IgD-negative memory B cell (primary cell): Measurements from ENCODE around the gene KRT80. TPM values are rescaled to one million over a fixed set of nuclear protein-coding genes. Genes with fewer than 3 reads are reported as not detected.
A peak's percentile ranks its signal among the peaks of the same experiment; 100 is the strongest.

Experiments
- H3K27ac Mint-ChIP-seq, 3 donors: one replicate each; pipeline ENCODE4 v1.8.0; 2020 to 2022; ENCODE audit warnings: mild to moderate bottlenecking in 3 of 3, mixed read lengths in 3 of 3, moderate library complexity in 1 of 3
- H3K27me3 Mint-ChIP-seq: one replicate; pipeline ENCODE4 v1.8.0; 2021; ENCODE audit warnings: mixed read lengths
- H3K36me3 Mint-ChIP-seq: one replicate; pipeline ENCODE4 v1.8.0; 2020; ENCODE audit warnings: mild to moderate bottlenecking, mixed read lengths
- H3K4me1 Mint-ChIP-seq, 3 donors: one replicate each; pipeline ENCODE4 v1.8.0; 2020 to 2022; ENCODE audit warnings: mixed read lengths in 3 of 3, mild to moderate bottlenecking in 1 of 3
- H3K4me3 Mint-ChIP-seq, 4 donors: one replicate each; pipeline ENCODE4 v1.8.0; 2020 to 2022; ENCODE audit warnings: mild to moderate bottlenecking in 4 of 4, mixed read lengths in 4 of 4, moderate library complexity in 3 of 4
- H3K9me3 Mint-ChIP-seq, 3 donors: one replicate each; pipeline ENCODE4 v1.8.0; 2020 to 2021; ENCODE audit warnings: mixed read lengths in 3 of 3, mild to moderate bottlenecking in 1 of 3
- polyA plus RNA-seq: library from polyadenylated mRNA; unstranded; fragments of 300-500 nt; fragmentation: Illumina TruSeq; gene quantifications from one replicate; pipeline ENCODE4 v1.2.3, GENCODE V29; 2021

Gene KRT80
- polyA plus RNA-seq, 1 donor from 2014 or later, result not detected

DNA sequence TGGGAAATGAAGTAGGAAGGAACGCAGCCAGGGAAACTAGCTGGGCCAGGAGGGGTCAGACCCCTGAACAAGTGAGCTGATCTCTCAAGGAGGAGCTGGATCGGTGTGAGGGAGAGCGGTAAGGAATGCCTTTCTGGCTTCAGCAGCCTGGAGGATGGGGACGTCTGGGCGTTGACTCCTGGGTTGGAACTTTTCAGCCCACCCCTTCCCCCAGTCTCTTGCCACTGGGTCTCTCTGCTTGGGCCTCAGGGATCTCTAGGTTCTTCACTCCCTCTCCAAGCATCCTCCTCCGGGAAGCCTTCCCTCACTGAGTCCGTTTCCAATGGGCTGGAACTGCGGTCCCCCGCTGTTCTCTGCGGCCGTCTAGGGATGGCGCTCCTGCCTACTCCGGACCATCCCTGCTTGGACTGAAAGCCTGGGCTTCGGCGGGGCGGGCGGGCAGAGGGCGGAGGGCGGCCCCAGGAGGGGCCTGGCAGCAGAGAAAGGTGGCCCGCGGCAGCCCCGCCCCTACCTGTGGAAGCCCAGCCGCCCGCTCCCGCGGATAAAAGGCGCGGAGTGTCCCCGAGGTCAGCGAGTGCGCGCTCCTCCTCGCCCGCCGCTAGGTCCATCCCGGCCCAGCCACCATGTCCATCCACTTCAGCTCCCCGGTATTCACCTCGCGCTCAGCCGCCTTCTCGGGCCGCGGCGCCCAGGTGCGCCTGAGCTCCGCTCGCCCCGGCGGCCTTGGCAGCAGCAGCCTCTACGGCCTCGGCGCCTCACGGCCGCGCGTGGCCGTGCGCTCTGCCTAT lies 41.1 kb upstream of the KRT80 start, which contains the start of gene KRT7:
Gene KRT7, plus strand, starts transcription at position 570 of the 788 bp plus-strand sequence. Its CDS starts 54 bp downstream, at position 624.
- no peaks in the 10 kb centered on the region for H3K9me3 Mint-ChIP-seq
- no peak within 1 kb of the TSS for H3K27ac Mint-ChIP-seq
- no peak within 1 kb of the TSS for H3K4me3 Mint-ChIP-seq
- peaks cover 0 to 4% (median 0%) of the 10 kb centered on the region in 3 donors for H3K4me1 Mint-ChIP-seq
- peaks cover 32% of the 10 kb centered on the region for H3K27me3 Mint-ChIP-seq
- no peaks in the 10 kb centered on the region for H3K36me3 Mint-ChIP-seq

GRCh38 chr12:52232203-52232673 lies 40.4 kb upstream of the KRT80 start:
- Mint-ChIP-seq H3K27me3 (peaks cover 32% of the 10 kb centered on the region), H3K9me3 (no peaks in the 10 kb centered on the region), H3K27ac (no peak overlapping the region), H3K4me3 (no peak overlapping the region), H3K4me1 (peaks cover 0 to 4% (median 0%) of the 10 kb centered on the region in 3 donors), H3K36me3 (no peaks in the 10 kb centered on the region)

DNA sequence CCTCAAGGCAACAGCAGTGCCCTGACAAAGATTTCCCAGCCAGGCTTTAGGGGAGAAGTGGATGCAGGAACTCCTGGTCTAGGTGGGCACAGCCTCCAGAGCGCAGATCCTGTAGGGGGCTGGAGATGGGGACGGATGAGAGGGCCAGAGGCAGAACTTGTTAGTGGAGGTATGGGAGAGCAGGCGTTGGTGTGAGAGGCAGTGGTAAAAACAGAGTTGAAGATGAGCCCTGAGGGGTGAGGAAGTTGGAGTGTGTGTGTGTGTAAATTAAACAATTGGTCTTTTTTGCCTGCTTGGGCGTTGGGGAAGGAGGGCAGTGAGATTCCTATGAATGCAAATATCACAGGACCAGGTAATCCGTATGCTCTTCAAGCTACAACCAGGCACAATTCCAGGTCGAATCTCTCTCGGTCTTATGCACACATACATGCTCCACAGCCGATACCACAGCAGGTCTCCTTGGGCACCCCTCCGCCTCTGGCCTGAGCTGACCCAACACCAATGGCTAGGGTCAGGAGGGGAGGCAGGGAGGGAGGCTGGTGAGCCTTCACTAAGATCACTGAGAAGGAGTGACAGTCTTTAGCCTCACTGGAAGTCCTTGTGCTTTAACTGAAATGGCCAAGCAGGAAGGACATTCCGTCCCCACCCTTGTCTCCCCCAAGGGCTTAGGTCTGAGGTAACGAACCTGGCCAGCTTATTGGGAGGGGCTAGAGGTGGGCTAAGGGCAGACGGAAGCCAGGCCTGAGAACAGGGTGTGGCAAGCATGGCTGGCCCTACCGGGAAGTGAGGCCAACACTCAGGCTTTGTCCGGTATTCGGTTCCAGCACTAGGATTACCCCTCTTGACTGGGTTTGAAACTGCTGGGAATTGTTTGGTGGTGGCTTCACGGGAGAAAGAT lies 39.7 kb upstream of the KRT80 start:
- no peaks in the 10 kb centered on the region for H3K9me3 Mint-ChIP-seq
- H3K36me3 Mint-ChIP-seq, result no peaks in the 10 kb centered on the region
- H3K4me3 Mint-ChIP-seq, result no peak overlapping the region
- H3K27ac Mint-ChIP-seq, result no peak overlapping the region
- peaks cover 32% of the 10 kb centered on the region for H3K27me3 Mint-ChIP-seq
- peaks cover 0 to 6% (median 4%) of the 10 kb centered on the region in 3 donors for H3K4me1 Mint-ChIP-seq

GRCh38 chr12:52230364-52231281 lies 38.8 kb upstream of the KRT80 start:
- peaks cover 0 to 6% (median 4%) of the 10 kb centered on the region in 3 donors for H3K4me1 Mint-ChIP-seq
- H3K36me3 Mint-ChIP-seq, result no peaks in the 10 kb centered on the region
- no peak overlapping the region for H3K27ac Mint-ChIP-seq
- H3K27me3 Mint-ChIP-seq, result peaks cover 30% of the 10 kb centered on the region
- no peaks in the 10 kb centered on the region for H3K9me3 Mint-ChIP-seq
- H3K4me3 Mint-ChIP-seq, result no peak overlapping the region

- no peak overlapping the region for H3K27ac Mint-ChIP-seq
- H3K4me3 Mint-ChIP-seq, result no peak overlapping the region
- peaks cover 0 to 6% (median 4%) of the 10 kb centered on the region in 3 donors for H3K4me1 Mint-ChIP-seq
- H3K9me3 Mint-ChIP-seq, result no peaks in the 10 kb centered on the region
- peaks cover 33% of the 10 kb centered on the region for H3K27me3 Mint-ChIP-seq
- H3K36me3 Mint-ChIP-seq, result no peaks in the 10 kb centered on the region
Observed at GRCh38 chr12:52229836-52230343, 38.1 kb upstream of the KRT80 start.

GRCh38 chr12:52228931-52229330 lies 37.1 kb upstream of the KRT80 start:
- H3K27me3 Mint-ChIP-seq, result peaks cover 36% of the 10 kb centered on the region
- H3K27ac Mint-ChIP-seq, result no peak overlapping the region
- peaks cover 0 to 6% (median 2%) of the 10 kb centered on the region in 3 donors for H3K4me1 Mint-ChIP-seq
- peaks cover 3% of the 10 kb centered on the region for H3K36me3 Mint-ChIP-seq
- H3K4me3 Mint-ChIP-seq, result no peak overlapping the region
- H3K9me3 Mint-ChIP-seq, result no peaks in the 10 kb centered on the region

DNA sequence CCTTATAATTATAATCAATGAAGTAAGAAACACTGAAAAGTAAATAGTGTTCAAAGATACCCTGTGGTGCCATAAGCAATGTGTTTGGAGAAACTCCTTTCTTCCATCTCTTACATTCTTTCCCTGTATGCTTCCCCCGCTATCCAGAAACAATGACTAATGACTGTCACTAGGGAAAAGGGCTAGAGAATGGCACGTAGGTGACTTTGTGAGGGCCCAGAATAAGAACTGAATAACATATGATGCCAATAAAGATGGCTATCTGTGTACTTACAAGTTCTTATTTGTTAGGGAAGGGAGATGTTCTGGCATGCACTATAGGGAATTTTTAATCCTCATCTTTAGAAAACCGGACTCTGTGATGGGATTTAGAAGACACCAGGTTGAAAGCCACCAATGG lies 36.6 kb upstream of the KRT80 start:
- peaks cover 0 to 6% (median 2%) of the 10 kb centered on the region in 3 donors for H3K4me1 Mint-ChIP-seq
- peaks cover 3% of the 10 kb centered on the region for H3K36me3 Mint-ChIP-seq
- no peak overlapping the region for H3K27ac Mint-ChIP-seq
- no peak overlapping the region for H3K4me3 Mint-ChIP-seq
- H3K9me3 Mint-ChIP-seq, result no peaks in the 10 kb centered on the region
- H3K27me3 Mint-ChIP-seq, result peaks cover 40% of the 10 kb centered on the region

- H3K9me3 Mint-ChIP-seq, result no peaks in the 10 kb centered on the region
- peaks cover 0 to 6% (median 2%) of the 10 kb centered on the region in 3 donors for H3K4me1 Mint-ChIP-seq
- H3K36me3 Mint-ChIP-seq, result peaks cover 3% of the 10 kb centered on the region
- no peak overlapping the region for H3K4me3 Mint-ChIP-seq
- no peak overlapping the region for H3K27ac Mint-ChIP-seq
- H3K27me3 Mint-ChIP-seq, result peaks cover 38% of the 10 kb centered on the region
Observed at GRCh38 chr12:52227606-52228166, 35.9 kb upstream of the KRT80 start.

- Mint-ChIP-seq H3K9me3 (no peaks in the 10 kb centered on the region), H3K4me1 (peaks cover 0 to 6% (median 2%) of the 10 kb centered on the region in 3 donors), H3K4me3 (no peak overlapping the region), H3K36me3 (peaks cover 3% of the 10 kb centered on the region), H3K27me3 (peaks cover 35% of the 10 kb centered on the region), H3K27ac (no peak overlapping the region)
Observed at GRCh38 chr12:52226446-52226845, 34.6 kb upstream of the KRT80 start.

DNA sequence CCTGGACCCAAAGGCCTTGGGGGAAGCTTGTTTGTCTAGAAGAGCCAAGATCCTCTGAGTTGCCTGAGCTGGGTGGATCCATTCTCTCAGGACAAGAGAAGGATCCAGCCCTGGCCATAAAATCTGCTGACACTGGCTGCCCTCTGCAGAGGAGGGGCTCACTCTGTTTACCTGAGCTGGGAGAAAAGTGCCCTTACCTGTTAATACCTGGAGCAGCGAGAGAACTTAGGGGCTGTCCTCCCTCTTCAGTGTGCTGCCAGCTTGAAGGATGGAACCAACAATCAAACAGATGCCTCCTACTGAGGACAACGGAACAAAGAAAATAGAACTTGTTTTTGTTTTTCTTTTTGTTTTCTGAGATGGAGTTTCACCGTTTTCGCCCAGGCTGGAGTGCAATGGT lies 33.9 kb upstream of the KRT80 start:
- peaks cover 0 to 6% (median 2%) of the 10 kb centered on the region in 3 donors for H3K4me1 Mint-ChIP-seq
- peaks cover 3% of the 10 kb centered on the region for H3K36me3 Mint-ChIP-seq
- H3K9me3 Mint-ChIP-seq, result no peaks in the 10 kb centered on the region
- H3K4me3 Mint-ChIP-seq, result no peak overlapping the region
- H3K27ac Mint-ChIP-seq, result peak overlapping the region in 1 of 3 donors; percentile 25
- peaks cover 29% of the 10 kb centered on the region for H3K27me3 Mint-ChIP-seq

DNA sequence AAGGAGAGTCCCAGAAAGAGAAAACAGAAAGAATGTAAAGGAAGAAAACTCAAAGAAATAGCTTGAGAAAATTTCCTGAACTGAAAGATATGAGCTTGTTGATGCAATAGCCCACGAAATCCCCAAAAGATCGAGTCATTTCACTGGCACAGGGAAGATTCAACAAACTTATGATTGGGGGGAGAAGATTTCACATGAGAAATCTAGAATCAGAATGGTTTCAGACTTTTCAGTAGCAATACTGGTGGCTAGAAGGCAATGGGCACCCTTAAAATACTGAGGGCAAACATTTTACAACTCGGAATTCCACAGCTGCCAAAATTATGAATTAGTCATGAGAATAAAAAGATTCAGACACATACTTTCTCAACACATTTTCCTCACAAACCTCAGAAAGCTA lies 32.3 kb upstream of the KRT80 start:
- H3K4me3 Mint-ChIP-seq, result no peak overlapping the region
- peaks cover 3% of the 10 kb centered on the region for H3K36me3 Mint-ChIP-seq
- H3K27ac Mint-ChIP-seq, result peak overlapping the region in 1 of 3 donors; percentile 48
- H3K9me3 Mint-ChIP-seq, result peaks cover 0 to 2% (median 0%) of the 10 kb centered on the region in 3 donors
- peaks cover 26% of the 10 kb centered on the region for H3K27me3 Mint-ChIP-seq
- peaks cover 0 to 6% (median 0%) of the 10 kb centered on the region in 3 donors for H3K4me1 Mint-ChIP-seq

DNA sequence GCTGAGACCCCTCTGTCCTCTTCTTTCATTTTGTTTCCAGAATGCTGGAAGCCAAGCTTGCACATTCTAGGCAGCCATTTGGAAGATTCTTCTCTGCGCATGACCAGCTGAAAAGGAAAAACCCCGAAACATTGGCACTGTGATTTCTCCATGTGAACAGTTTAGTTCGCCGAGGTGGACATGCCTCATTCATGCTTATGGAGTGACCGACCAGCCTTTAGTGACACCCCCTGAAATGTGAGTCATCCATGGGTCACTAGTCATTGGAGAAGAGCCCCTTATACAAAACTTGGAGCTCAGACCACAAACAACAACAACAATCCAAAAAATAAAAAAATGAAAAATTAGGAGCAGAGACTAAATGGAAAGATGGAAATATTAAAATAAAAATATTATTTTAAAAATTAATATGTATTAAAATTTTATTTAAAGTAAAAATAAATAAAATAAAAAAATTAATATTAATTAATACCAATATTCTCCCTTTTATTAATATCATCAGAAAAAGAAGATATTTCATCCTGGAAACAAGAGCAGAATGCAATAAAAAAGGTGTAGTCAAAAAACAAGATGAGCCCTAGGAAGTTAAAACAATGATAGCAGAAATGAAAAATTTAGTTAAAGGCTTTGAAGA lies 31.7 kb upstream of the KRT80 start:
- no peak overlapping the region for H3K4me3 Mint-ChIP-seq
- H3K27ac Mint-ChIP-seq, result no peak overlapping the region
- H3K4me1 Mint-ChIP-seq, result peaks cover 0 to 6% (median 0%) of the 10 kb centered on the region in 3 donors
- H3K36me3 Mint-ChIP-seq, result peaks cover 3% of the 10 kb centered on the region
- peaks cover 0 to 2% (median 0%) of the 10 kb centered on the region in 3 donors for H3K9me3 Mint-ChIP-seq
- H3K27me3 Mint-ChIP-seq, result peaks cover 29% of the 10 kb centered on the region

- peaks cover 3% of the 10 kb centered on the region for H3K36me3 Mint-ChIP-seq
- peaks cover 29% of the 10 kb centered on the region for H3K27me3 Mint-ChIP-seq
- H3K4me1 Mint-ChIP-seq, result peaks cover 0 to 6% (median 0%) of the 10 kb centered on the region in 3 donors
- H3K4me3 Mint-ChIP-seq, result no peak overlapping the region
- H3K9me3 Mint-ChIP-seq, result peaks cover 0 to 2% (median 0%) of the 10 kb centered on the region in 3 donors
- no peak overlapping the region for H3K27ac Mint-ChIP-seq
Observed at GRCh38 chr12:52222692-52223091, 30.9 kb upstream of the KRT80 start.
